IPS-18a (cell line): ENCODE data around the gene SPINK4.

Experiments used
- H3K27ac ChIP-seq: one replicate; pipeline ENCODE4 v1.5.1; 2013; ENCODE audit warnings: low read length
- H3K27me3 ChIP-seq: one replicate; pipeline ENCODE4 v1.6.1; 2013; ENCODE audit warnings: mild to moderate bottlenecking, low read length; ENCODE audit not compliant: control insufficient read depth, insufficient read depth
- H3K36me3 ChIP-seq: one replicate; pipeline ENCODE4 v1.6.1; 2013; ENCODE audit warnings: low read depth, low read length; ENCODE audit not compliant: control insufficient read depth
- H3K4me1 ChIP-seq: one replicate; pipeline ENCODE4 v1.6.1; 2013; ENCODE audit warnings: low read depth, low read length; ENCODE audit not compliant: control insufficient read depth
- H3K4me3 ChIP-seq: one replicate; pipeline ENCODE4 v1.5.1; 2013; ENCODE audit warnings: low read length
- H3K9ac ChIP-seq: one replicate; pipeline ENCODE4 v1.6.1; 2013; ENCODE audit warnings: mild to moderate bottlenecking, low read length, moderate library complexity
- H3K9me3 ChIP-seq: one replicate; pipeline ENCODE4 v1.6.1; 2013; ENCODE audit warnings: low read depth, low read length; ENCODE audit not compliant: control insufficient read depth

SPINK4 gene

GRCh38 chr9:33285502-33285901 is 45.5 kb downstream of the SPINK4 start:
- no peak overlapping the region for H3K9ac ChIP-seq
- H3K36me3 ChIP-seq = peaks cover 13% of the 10 kb centered on the region
- no peaks in the 10 kb centered on the region for H3K27me3 ChIP-seq
- H3K9me3 ChIP-seq = no peaks in the 10 kb centered on the region
- H3K4me3 ChIP-seq = no peak overlapping the region
- H3K27ac ChIP-seq = no peak overlapping the region
- H3K4me1 ChIP-seq = no peaks in the 10 kb centered on the region

GRCh38 chr9:33287087-33287490 is 47.1 kb downstream of the SPINK4 start:
- Histone ChIP-seq H3K4me1 (peaks cover 4% of the 10 kb centered on the region), H3K9ac (no peak overlapping the region), H3K27me3 (no peaks in the 10 kb centered on the region), H3K36me3 (peaks cover 3% of the 10 kb centered on the region), H3K9me3 (no peaks in the 10 kb centered on the region), H3K27ac (no peak overlapping the region), H3K4me3 (no peak overlapping the region)

GRCh38 chr9:33288235-33288634 is 48.3 kb downstream of the SPINK4 start:
- H3K27ac ChIP-seq = no peak overlapping the region
- no peaks in the 10 kb centered on the region for H3K36me3 ChIP-seq
- no peaks in the 10 kb centered on the region for H3K27me3 ChIP-seq
- H3K4me1 ChIP-seq = peaks cover 4% of the 10 kb centered on the region
- H3K9me3 ChIP-seq = no peaks in the 10 kb centered on the region
- H3K4me3 ChIP-seq = no peak overlapping the region
- no peak overlapping the region for H3K9ac ChIP-seq

- H3K27me3 ChIP-seq = no peaks in the 10 kb centered on the region
- H3K27ac ChIP-seq = no peak overlapping the region
- no peak overlapping the region for H3K9ac ChIP-seq
- H3K9me3 ChIP-seq = no peaks in the 10 kb centered on the region
- H3K36me3 ChIP-seq = no peaks in the 10 kb centered on the region
- peak overlapping the region; percentile 95 for H3K4me3 ChIP-seq
- H3K4me1 ChIP-seq = peaks cover 4% of the 10 kb centered on the region
Measured at GRCh38 chr9:33288828-33289483, 49.0 kb downstream of the SPINK4 start.

- Histone ChIP-seq H3K4me3 (peak overlapping the region; percentile 95), H3K9ac (peak overlapping the region; percentile 99), H3K27ac (no peak overlapping the region), H3K36me3 (peaks cover 4% of the 10 kb centered on the region), H3K27me3 (no peaks in the 10 kb centered on the region), H3K9me3 (no peaks in the 10 kb centered on the region), H3K4me1 (peaks cover 4% of the 10 kb centered on the region)
Measured at GRCh38 chr9:33289496-33289895, 49.5 kb downstream of the SPINK4 start.

- Histone ChIP-seq H3K9me3 (no peaks in the 10 kb centered on the region), H3K4me1 (peaks cover 4% of the 10 kb centered on the region), H3K36me3 (peaks cover 7% of the 10 kb centered on the region), H3K9ac (peak overlapping the region; percentile 99), H3K4me3 (peak overlapping the region; percentile 95), H3K27ac (peak overlapping the region; percentile 98), H3K27me3 (no peaks in the 10 kb centered on the region)
Measured at GRCh38 chr9:33289936-33290246, 49.9 kb downstream of the SPINK4 start.

GRCh38 chr9:33290247-33291030 is 50.5 kb downstream of the SPINK4 start, which contains the start of gene NFX1:
Gene NFX1 (plus strand): TSS chr9:33290516. CDS start chr9:33290573, 57 bp downstream.
- H3K27me3 ChIP-seq = no peaks in the 10 kb centered on the region
- H3K4me3 ChIP-seq = peak within 1 kb of the TSS; percentile 95
- H3K9me3 ChIP-seq = no peaks in the 10 kb centered on the region
- H3K27ac ChIP-seq = peak within 1 kb of the TSS; percentile 98
- peaks cover 8% of the 10 kb centered on the region for H3K36me3 ChIP-seq
- H3K4me1 ChIP-seq = peaks cover 4% of the 10 kb centered on the region
- peak within 1 kb of the TSS; percentile 99 for H3K9ac ChIP-seq

GRCh38 chr9:33291031-33291397 is 51.0 kb downstream of the SPINK4 start:
- Histone ChIP-seq H3K4me3 (peak overlapping the region; percentile 95), H3K4me1 (peaks cover 4% of the 10 kb centered on the region), H3K27ac (peak overlapping the region; percentile 77), H3K9me3 (no peaks in the 10 kb centered on the region), H3K27me3 (no peaks in the 10 kb centered on the region), H3K9ac (peak overlapping the region; percentile 99), H3K36me3 (peaks cover 14% of the 10 kb centered on the region)

- no peak overlapping the region for H3K9ac ChIP-seq
- no peaks in the 10 kb centered on the region for H3K27me3 ChIP-seq
- H3K9me3 ChIP-seq = no peaks in the 10 kb centered on the region
- peaks cover 23% of the 10 kb centered on the region for H3K36me3 ChIP-seq
- no peak overlapping the region for H3K4me3 ChIP-seq
- H3K4me1 ChIP-seq = peaks cover 4% of the 10 kb centered on the region
- no peak overlapping the region for H3K27ac ChIP-seq
Measured at GRCh38 chr9:33291901-33292300, 51.9 kb downstream of the SPINK4 start.

- Histone ChIP-seq H3K9me3 (no peaks in the 10 kb centered on the region), H3K27ac (no peak overlapping the region), H3K36me3 (peaks cover 42% of the 10 kb centered on the region), H3K9ac (no peak overlapping the region), H3K4me3 (no peak overlapping the region), H3K27me3 (no peaks in the 10 kb centered on the region), H3K4me1 (peaks cover 4% of the 10 kb centered on the region)
Measured at GRCh38 chr9:33293782-33294181, 53.8 kb downstream of the SPINK4 start.

GRCh38 chr9:33294670-33295432 is 54.9 kb downstream of the SPINK4 start:
- no peak overlapping the region for H3K4me3 ChIP-seq
- no peak overlapping the region for H3K27ac ChIP-seq
- peaks cover 4% of the 10 kb centered on the region for H3K4me1 ChIP-seq
- no peak overlapping the region for H3K9ac ChIP-seq
- no peaks in the 10 kb centered on the region for H3K27me3 ChIP-seq
- H3K9me3 ChIP-seq = no peaks in the 10 kb centered on the region
- peaks cover 52% of the 10 kb centered on the region for H3K36me3 ChIP-seq
